ENCODE results near the gene TMEM238L. TPM values are rescaled to one million over a fixed set of nuclear protein-coding genes. Genes with fewer than 3 reads are reported as not detected.

TMEM238L gene
- total RNA-seq, 1 donor = not detected

- no peaks in the 10 kb centered on the region for H3K4me1 ChIP-seq (ENCODE audit: insufficient read depth, low read length)
- H3K4me2 ChIP-seq (ENCODE audit: insufficient read depth, low read length) = no peak overlapping the region
- H4K20me1 ChIP-seq (ENCODE audit: insufficient read depth, low read length) = no peaks in the 10 kb centered on the region
- H3K36me3 ChIP-seq (ENCODE audit: insufficient read depth, low read length) = no peaks in the 10 kb centered on the region
- no peaks in the 10 kb centered on the region for H3K79me2 ChIP-seq (ENCODE audit: insufficient read depth, low read length)
- no peaks in the 10 kb centered on the region for H3K9me3 ChIP-seq (ENCODE audit: low read depth, low read length)
- no peaks in the 10 kb centered on the region for H3K27me3 ChIP-seq (ENCODE audit: insufficient read depth, low read length)
- no peak overlapping the region for H3K27ac ChIP-seq (ENCODE audit: low read depth, low read length)
- H3K4me3 ChIP-seq (ENCODE audit: insufficient read depth, low read length) = no peak overlapping the region
- DNase-seq (ENCODE audit: insufficient read length, low spot score, missing footprints) = no peak
- H2AFZ ChIP-seq (ENCODE audit: low read length) = no peak overlapping the region
- TF ChIP-seq CTCF (IDR thresholded peaks at IDR 0.05; ENCODE audit: extremely low read depth, low read depth, low read length) = no peak
Observed at GRCh38 chr17:10757067-10757466, 46.8 kb downstream of the TMEM238L start.

GRCh38 chr17:10756619-10757018, 47.3 kb downstream of the TMEM238L start:
- Histone ChIP-seq H3K9me3 (ENCODE audit: low read depth, low read length) (no peaks in the 10 kb centered on the region), H3K36me3 (ENCODE audit: insufficient read depth, low read length) (no peaks in the 10 kb centered on the region), H3K4me2 (ENCODE audit: insufficient read depth, low read length) (no peak overlapping the region), H3K79me2 (ENCODE audit: insufficient read depth, low read length) (no peaks in the 10 kb centered on the region), H2AFZ (ENCODE audit: low read length) (no peak overlapping the region), H3K27ac (ENCODE audit: low read depth, low read length) (no peak overlapping the region), H3K4me1 (ENCODE audit: insufficient read depth, low read length) (no peaks in the 10 kb centered on the region), H4K20me1 (ENCODE audit: insufficient read depth, low read length) (no peaks in the 10 kb centered on the region), H3K4me3 (ENCODE audit: insufficient read depth, low read length) (no peak overlapping the region), H3K27me3 (ENCODE audit: insufficient read depth, low read length) (no peaks in the 10 kb centered on the region)
- TF ChIP-seq CTCF (IDR thresholded peaks at IDR 0.05; ENCODE audit: extremely low read depth, low read depth, low read length) = no peak
- no peak for DNase-seq (ENCODE audit: insufficient read length, low spot score, missing footprints)

GRCh38 chr17:10756185-10756584, 47.7 kb downstream of the TMEM238L start:
- H3K4me3 ChIP-seq (ENCODE audit: insufficient read depth, low read length) = no peak overlapping the region
- no peaks in the 10 kb centered on the region for H3K9me3 ChIP-seq (ENCODE audit: low read depth, low read length)
- H3K4me1 ChIP-seq (ENCODE audit: insufficient read depth, low read length) = no peaks in the 10 kb centered on the region
- no peak overlapping the region for H3K27ac ChIP-seq (ENCODE audit: low read depth, low read length)
- H4K20me1 ChIP-seq (ENCODE audit: insufficient read depth, low read length) = no peaks in the 10 kb centered on the region
- no peak overlapping the region for H3K4me2 ChIP-seq (ENCODE audit: insufficient read depth, low read length)
- DNase-seq (ENCODE audit: insufficient read length, low spot score, missing footprints) = no peak
- TF ChIP-seq CTCF (IDR thresholded peaks at IDR 0.05; ENCODE audit: extremely low read depth, low read depth, low read length) = no peak
- H3K36me3 ChIP-seq (ENCODE audit: insufficient read depth, low read length) = no peaks in the 10 kb centered on the region
- no peaks in the 10 kb centered on the region for H3K27me3 ChIP-seq (ENCODE audit: insufficient read depth, low read length)
- H3K79me2 ChIP-seq (ENCODE audit: insufficient read depth, low read length) = no peaks in the 10 kb centered on the region
- no peak overlapping the region for H2AFZ ChIP-seq (ENCODE audit: low read length)

GRCh38 chr17:10755592-10756127, 48.2 kb downstream of the TMEM238L start:
- no peaks in the 10 kb centered on the region for H3K4me1 ChIP-seq (ENCODE audit: insufficient read depth, low read length)

More at GRCh38 chr17:10755592-10756127, 48.2 kb downstream of the TMEM238L start:
- H3K27me3 ChIP-seq (ENCODE audit: insufficient read depth, low read length) = no peaks in the 10 kb centered on the region
- no peak overlapping the region for H3K4me2 ChIP-seq (ENCODE audit: insufficient read depth, low read length)
- H4K20me1 ChIP-seq (ENCODE audit: insufficient read depth, low read length) = no peaks in the 10 kb centered on the region
- H3K36me3 ChIP-seq (ENCODE audit: insufficient read depth, low read length) = no peaks in the 10 kb centered on the region
- no peak overlapping the region for H2AFZ ChIP-seq (ENCODE audit: low read length)
- H3K9me3 ChIP-seq (ENCODE audit: low read depth, low read length) = no peaks in the 10 kb centered on the region
- no peak for DNase-seq (ENCODE audit: insufficient read length, low spot score, missing footprints)
- TF ChIP-seq CTCF (IDR thresholded peaks at IDR 0.05; ENCODE audit: extremely low read depth, low read depth, low read length) = no peak
- H3K79me2 ChIP-seq (ENCODE audit: insufficient read depth, low read length) = no peaks in the 10 kb centered on the region
- H3K27ac ChIP-seq (ENCODE audit: low read depth, low read length) = no peak overlapping the region
- no peak overlapping the region for H3K4me3 ChIP-seq (ENCODE audit: insufficient read depth, low read length)

Measured in osteoblast (primary cell).